ENCODE measurements around the gene CMTM5.

Gene CMTM5

DNA sequence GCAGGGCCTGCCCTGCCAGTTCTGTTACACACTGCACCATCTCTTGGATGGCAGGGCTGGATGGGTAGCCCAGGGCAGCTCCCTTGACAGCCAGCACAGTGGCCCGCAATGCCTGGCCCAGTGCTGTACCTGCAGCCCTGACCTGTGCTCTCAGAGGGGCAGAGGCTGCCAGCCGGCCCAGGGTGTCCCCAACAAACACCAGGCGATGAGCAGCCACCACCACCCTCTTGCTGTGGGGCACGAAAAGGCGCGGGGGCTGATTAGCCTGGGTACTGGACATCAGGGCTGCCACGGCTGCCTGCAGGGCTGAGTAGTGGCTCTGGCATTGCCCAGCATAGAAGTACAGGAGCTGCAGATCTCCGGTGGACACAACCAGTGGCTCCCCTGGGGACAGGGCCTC, 19.6 kb upstream of the CMTM5 start:
- in situ Hi-C loops (cut with MboI; ENCODE audit: low sequenced_read_pairs), result no loop called here

DNA sequence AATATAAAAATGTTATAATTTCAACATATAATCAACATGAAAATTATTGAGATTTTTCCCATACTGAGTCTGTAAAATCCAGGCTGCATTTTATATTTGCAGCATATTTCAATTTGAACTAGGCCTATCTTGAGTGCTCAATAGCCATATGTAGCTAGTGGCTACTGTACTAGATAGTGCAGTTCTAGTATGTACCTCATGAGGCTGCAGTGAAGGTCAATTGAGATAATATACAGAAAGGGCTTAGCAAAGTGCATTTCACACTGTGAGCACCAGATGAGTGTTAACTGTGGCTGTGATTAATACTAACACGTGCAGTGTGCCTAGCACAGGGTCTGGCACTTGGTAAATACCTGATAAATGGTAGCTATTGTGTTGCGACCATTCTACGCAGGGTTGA, 18.8 kb upstream of the CMTM5 start:
- in situ Hi-C loops (cut with MboI; ENCODE audit: low sequenced_read_pairs), result no loop called here

DNA sequence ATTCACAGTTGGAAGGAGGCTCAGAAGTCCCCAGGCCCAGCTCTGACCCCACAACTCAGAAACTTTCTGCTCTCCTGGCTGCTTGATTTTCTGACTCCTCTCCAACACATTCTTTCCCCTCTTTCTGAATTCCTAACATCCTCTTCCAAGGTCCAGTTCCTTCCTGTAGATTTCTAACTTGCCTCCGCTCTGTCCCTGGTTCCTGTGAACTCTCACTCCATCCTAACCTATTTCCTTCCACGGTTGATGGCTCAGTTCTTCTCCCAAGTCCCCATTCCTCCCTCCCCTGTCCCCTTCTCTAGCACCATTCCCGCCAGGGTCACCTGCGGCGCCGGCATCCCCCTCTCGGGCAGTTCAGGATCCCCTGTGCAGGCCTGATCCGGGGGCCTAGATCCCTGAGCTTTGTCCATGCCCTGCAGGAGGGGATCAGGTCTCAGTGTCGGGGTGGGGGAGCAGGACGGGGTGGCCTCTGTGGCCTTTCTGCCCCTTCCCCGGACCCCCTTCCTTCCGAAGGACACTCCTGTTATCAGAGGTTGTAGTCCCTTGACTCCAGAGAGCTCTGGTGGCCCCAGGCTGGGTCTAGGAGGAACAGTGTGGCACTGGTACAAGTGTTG, 18.2 kb upstream of the CMTM5 start:
- in situ Hi-C loops (cut with MboI; ENCODE audit: low sequenced_read_pairs), result no loop called here

DNA sequence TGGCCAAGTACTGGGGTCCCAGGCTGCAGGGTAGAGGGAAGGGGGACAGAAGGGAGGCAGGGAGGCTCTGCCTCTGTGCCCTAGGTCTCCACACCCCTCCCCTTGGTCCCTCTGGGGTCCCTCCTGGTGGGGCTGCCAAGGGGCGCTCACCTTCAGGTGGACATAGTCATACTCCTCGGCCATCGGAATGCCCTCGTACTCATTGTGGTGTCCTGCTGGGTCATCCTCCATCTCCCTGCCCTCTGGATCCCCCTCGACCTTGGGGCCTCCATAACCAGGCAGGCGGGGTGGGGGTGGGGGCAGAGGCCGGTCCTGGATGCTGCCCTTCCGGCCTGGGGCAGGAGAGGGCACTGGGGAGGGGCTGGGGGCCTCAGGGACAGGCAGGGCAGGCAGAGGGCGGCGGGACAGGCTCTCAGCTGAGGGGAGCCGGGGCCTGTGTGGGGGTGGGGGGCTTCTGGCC, 17.6 kb upstream of the CMTM5 start:
- in situ Hi-C loops (cut with MboI; ENCODE audit: low sequenced_read_pairs), result no loop called here

DNA sequence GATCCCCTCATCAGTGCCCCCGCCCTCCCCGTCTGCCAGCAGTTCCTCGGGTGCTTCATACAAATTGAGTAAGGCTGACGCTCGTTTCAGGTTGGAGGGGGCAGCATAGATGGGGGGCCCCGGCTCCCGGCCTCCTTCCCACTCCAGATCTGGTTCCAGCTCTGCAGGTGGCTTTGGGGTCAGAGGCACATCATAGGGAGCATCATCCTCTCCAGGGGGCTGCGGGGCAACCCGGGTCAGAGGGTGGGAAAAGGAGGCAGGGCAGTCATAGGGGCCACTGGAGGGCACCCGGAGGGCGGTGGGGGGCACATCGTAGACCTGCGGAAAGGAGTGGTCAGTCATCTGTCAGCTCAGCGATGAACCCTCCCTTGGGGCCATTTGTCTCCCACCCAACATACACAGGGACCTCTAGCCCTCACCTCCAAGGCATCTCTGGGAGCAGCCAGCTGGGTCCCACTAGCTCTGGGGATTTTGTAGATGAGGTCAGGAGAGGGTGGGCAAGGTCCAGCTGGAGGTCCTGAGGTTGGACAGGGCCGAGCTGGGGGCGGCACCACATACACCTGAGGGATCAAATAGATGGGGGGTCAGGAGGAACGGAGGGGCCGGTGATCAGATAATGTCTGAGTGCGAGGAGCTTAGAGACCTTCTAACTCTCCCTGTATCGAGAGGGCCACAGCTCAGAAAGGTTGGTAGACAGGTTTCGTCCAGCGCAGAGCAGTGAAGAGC, 17.0 kb upstream of the CMTM5 start:
- in situ Hi-C loops (cut with MboI; ENCODE audit: low sequenced_read_pairs), result no loop called here

DNA sequence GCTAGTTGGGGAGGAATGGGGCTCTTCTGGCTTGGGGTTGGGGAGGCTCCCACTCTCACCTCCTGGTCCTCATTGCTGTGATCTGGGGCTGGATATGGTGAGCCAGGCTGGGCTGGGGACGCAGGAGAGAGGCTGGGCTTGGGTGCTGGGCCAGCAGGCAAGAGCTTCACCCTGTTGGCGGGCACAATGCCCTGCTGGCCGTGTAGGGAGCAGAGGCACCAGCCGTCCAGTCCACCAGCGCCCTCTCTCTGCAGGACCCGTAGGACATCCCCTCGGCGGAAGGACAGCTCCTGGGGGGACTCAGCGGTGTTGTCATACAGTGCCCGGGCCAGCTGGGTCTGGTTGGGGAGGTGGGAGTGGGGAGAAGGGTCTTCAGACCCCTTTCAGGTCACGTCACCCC, 16.4 kb upstream of the CMTM5 start:
- in situ Hi-C loops (cut with MboI; ENCODE audit: low sequenced_read_pairs), result no loop called here

DNA sequence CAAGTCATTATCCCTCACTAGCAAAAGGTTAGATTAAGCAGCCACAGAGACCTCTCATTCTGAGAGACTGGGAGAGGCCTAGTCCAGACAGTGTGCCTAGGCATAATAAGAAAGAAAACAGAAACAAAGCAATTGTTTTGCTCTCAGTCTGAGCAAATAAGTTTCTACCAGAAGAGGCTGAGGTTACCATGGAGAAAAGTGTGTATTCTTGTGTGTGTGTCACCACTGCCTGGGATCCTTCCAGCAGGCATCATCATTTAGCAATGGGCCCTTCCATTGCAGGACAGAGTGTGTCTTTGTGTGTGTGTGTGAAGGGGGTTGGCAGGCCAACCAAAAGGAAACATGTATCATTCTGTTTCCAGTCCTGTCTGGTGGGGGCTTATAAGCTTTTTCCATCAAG, 15.5 kb upstream of the CMTM5 start:
- in situ Hi-C loops (cut with MboI; ENCODE audit: low sequenced_read_pairs), result no loop called here

DNA sequence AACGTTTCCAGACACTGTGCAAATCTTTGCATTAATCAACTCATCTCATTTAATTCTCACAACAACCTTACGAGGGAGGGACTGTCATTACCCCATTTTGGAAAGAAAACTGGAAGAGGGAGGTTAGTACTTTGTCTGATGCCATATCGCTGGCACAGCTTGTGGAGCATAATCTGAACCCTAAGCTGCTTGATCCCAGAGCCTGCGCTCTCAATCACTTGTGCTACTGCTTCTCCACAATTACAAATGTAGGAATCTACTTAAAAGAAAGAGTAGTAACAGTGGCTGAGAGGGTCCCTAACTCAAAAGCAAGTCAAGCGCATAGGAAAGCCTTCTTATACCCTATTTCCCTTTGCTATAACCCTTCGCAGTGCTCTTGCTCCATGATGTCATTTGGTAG, 15.1 kb upstream of the CMTM5 start:
- in situ Hi-C loops (cut with MboI; ENCODE audit: low sequenced_read_pairs), result no loop called here

DNA sequence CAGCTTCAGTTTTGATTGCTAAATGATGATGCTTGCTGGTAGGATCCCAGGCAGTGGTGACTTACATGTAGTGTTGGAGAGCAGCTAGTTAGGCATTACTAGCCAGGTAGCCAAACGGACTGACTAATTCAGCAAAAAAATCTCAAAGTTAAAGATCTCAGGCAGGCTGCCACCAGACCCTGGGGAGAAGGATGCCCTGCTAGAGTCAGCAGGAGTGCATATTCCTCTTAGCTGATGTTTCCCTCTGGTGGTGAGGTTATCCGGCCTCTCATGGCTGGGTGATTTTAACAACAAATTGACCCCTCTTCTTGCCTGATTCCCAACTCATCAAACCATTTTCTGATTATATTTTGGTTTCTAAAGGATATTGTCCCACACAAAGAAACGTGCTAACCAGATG, 14.6 kb upstream of the CMTM5 start:
- in situ Hi-C loops (cut with MboI; ENCODE audit: low sequenced_read_pairs), result no loop called here

DNA sequence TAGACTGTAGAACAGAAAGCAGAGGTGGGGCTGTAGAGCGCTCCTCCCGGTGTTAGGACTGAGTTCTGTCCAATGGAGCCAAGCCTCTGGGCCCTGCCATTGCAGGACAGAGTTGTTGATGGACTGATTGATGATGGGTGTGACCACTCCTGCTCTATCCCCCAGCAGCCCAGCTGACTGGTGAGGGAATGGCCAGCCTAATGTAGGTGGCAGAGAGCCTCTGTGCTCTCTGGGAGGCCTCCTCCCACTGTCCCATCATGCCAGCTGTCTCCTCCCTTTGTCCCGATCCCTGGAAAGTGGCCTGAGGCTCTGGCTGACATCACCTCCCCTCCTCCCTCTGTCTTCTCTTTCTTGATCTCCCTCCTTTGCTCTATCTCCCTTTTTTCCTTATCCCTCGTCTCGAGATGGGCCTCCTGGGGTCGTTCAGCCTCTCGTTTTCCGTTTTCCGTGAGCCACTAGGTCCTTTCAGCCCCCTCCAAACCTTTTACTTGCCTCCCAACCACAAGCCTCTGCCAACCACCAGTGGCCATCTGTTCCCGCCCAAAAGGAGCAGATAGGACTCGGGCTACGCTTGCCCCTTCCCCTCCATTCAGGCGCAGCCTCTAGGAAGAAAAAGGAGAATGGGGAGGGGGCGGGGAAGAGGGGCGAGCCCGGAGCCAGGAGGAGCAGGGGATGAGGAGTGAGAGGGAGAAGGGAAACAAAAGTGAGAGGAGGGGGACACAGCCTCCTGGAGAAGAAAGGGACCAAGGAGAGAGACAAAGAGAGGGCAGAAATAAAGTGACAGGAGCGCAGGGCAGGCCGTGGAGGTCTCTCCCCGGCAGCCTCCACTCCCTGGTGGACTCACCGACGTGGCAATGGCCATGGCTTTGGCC, 12.4 kb upstream of the CMTM5 start:
- in situ Hi-C loops (cut with MboI; ENCODE audit: low sequenced_read_pairs), result no loop called here

DNA sequence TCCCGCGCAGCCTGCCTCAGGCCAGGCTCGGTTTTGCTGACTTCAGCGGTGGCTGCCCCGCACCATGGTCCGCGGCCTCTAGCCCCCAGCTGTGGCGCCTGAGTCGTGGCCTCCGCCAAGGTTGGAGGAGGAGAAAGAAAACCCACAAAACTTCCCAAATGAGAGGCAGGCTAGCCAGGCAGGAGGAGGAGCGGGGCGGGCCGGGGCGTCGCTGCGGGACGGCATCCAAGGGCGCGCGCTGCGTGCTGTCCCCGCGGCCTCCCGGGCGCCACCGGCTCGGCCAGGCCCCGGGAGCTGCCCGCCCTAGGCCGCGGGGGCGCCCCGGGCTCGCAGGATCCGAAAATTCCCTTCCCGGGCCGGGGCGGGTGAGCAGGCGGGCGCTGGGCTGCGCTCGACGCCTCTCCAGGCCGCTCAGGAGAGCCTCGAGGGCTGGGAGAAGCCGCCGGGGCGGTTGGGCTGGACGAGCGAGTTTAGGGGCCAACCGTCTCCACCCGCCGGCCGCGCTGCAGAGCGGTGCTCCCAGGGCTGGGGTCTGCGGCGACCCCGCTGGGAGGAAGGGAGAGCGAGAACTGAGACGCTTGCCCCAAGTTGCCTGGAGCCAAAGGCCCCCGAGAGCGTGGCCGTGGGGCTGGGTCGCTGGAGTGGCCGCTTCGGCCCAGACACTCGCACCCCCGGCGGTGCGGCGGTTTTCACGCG, 11.7 kb upstream of the CMTM5 start, which contains the start of gene EFS:
EFS (minus strand) TSS at position 137 of the 696 bp plus-strand sequence. CDS start 147 bp downstream, outside the sequence.
- in situ Hi-C loops (cut with MboI; ENCODE audit: low sequenced_read_pairs), result no loop called here

DNA sequence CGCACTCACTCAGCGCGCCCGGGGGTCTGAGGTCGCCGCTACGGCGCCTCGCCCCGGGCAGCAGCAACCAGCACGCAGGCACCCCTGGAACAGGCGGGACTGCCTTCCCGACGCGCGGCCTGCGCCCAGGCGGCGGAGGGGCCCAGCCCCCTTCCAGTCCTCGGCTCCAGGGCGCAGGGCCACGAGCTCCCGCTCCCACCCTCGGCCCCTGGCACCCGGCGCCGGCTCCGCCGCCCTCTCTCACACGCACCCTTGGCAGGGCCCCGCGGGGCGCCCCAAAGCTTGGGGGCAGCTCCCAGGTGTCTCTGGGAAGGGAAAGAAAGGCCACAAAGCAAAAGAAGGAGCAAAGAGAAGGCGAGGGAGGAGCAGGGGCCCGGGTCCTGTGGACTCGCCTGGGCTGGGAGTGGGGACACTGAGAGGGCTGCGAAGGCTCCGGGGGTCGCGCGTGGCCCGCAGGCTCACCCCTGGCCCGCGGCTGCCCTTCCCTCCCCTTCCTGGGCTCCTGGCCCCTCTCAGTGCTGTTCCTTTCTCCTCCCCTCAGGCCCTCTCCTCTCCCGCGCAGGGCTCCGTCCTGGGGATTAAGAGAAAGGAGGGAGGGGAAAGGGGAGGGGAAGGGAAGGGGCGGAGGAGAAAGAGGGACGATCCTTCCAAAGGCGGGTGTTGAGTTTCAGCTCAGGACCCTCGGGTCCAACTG, 11.0 kb upstream of the CMTM5 start:
- in situ Hi-C loops (cut with MboI; ENCODE audit: low sequenced_read_pairs), result no loop called here

DNA sequence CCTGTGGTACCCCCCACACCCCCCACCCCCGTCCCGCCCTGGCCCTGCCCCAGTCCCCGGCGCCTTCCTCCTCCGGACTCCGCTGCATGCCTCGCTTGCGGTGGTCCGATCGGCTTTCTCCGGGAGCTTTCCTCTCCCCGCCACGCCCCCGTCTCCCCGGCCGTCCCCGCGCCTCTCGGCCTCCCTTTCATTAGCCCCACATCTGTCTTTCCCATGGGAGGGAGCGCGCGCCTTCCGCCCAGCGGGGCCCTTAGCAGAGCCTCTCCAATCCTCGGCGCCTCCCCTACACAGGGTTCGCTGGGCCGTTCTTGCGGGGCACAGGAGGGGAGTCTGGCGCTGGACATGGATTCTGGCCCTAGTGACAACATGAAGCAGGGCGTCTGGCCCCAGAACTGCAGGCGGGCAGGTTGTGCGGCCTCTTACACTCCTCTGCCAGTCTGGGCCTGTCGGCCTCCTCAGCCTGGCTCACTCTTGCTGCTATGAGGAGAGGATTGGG, 10.4 kb upstream of the CMTM5 start:
- in situ Hi-C loops (cut with MboI; ENCODE audit: low sequenced_read_pairs), result no loop called here

DNA sequence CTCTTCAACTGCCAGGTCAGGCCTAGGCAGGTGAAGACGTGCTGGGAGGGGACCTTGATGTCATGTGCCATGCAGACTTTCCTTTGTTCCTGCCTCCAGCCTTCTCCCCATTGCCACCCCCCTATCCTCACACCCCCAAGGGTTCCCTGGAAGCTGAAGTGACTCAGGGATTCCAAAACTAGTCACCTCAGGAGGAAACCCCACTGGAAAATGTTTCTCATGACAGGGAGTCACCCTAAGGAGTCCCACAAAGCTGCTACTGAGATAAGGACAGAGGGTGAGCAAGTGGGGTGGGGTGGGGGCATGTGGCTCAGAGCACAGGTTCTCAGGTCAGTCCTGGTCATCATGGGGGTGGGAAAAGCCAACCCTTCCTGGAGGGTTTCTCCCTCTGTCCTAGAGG, 6.6 kb upstream of the CMTM5 start:
- in situ Hi-C loops (cut with MboI; ENCODE audit: low sequenced_read_pairs), result no loop called here

DNA sequence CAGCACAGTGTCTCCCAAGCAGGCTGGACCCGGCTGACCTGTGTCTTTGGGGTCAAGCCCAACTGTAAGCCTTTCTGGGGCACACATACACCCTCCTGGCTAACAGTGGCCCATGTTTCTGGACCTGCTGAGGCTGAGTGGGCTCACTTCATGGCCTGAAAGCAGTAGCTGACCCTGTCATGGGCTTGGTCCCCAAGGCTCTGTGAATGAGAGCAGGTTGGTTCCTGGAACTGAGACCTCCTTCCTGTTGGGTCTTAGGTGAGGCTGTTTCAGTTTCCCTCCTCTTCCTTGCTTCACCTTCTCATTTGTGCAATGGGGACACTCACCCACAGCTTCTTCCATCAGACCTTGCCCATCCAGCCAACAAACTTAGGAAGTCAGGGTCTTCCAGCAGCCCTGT, 5.0 kb upstream of the CMTM5 start:
- in situ Hi-C loops (cut with MboI; ENCODE audit: low sequenced_read_pairs), result no loop called here

DNA sequence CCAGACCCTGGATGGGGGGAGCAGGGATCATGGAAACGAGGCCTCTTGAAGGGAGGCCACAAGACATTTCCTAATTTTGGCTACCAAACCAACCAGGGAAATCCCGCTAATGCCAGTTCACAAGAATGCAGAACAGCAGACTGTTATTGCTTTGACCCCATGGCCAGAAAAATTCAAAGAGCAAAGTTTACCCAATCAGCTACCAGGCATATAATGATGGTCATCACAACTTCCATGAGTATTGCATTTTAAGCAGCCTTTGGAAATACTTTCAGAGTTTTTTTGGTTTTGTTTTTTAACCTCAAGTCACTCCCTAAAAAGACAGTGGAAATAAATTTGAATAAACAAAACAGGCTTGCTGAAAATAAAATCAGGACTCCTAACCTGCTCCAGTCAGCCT, 4.3 kb upstream of the CMTM5 start, which contains the start of gene IL25:
IL25 (plus strand) TSS at position 301 of the 400 bp plus-strand sequence.
- in situ Hi-C loops (cut with MboI; ENCODE audit: low sequenced_read_pairs), result no loop called here

DNA sequence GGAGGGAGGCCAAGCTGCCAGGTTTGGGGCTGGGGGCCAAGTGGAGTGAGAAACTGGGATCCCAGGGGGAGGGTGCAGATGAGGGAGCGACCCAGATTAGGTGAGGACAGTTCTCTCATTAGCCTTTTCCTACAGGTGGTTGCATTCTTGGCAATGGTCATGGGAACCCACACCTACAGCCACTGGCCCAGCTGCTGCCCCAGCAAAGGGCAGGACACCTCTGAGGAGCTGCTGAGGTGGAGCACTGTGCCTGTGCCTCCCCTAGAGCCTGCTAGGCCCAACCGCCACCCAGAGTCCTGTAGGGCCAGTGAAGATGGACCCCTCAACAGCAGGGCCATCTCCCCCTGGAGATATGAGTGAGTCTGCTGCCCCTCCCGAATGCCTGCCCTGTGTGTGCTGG, 3.8 kb upstream of the CMTM5 start:
- in situ Hi-C loops (cut with MboI; ENCODE audit: low sequenced_read_pairs), result no loop called here

DNA sequence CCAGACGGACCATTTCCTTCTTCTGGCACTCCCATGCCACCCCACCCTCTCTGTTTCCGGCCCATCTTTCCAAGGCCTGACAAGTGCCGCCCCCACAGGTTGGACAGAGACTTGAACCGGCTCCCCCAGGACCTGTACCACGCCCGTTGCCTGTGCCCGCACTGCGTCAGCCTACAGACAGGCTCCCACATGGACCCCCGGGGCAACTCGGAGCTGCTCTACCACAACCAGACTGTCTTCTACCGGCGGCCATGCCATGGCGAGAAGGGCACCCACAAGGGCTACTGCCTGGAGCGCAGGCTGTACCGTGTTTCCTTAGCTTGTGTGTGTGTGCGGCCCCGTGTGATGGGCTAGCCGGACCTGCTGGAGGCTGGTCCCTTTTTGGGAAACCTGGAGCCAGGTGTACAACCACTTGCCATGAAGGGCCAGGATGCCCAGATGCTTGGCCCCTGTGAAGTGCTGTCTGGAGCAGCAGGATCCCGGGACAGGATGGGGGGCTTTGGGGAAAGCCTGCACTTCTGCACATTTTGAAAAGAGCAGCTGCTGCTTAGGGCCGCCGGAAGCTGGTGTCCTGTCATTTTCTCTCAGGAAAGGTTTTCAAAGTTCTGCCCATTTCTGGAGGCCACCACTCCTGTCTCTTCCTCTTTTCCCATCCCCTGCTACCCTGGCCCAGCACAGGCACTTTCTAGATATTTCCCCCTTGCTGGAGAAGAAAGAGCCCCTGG, 1.2 kb upstream of the CMTM5 start:
- in situ Hi-C loops (cut with MboI; ENCODE audit: low sequenced_read_pairs), result no loop called here

DNA sequence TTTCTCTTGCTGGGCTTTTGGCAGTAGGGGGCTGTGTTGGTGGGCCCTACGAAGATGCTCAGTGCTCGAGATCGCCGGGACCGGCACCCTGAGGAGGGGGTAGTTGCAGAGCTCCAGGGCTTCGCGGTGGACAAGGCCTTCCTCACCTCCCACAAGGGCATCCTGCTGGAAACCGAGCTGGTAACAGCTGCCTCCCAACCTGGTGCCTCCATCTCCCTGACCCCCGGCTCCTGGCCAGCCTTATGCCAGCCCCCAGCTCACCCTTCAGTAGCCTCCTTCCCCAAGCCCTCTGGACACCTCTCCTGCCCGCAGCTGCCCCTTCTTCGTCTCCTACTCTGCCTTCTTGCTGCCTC, 328 bp downstream of the CMTM5 start:
- in situ Hi-C loops (cut with MboI; ENCODE audit: low sequenced_read_pairs), result no loop called here
